Liver (tissue), 9 donors: ENCODE data around the gene ZFP91. TPM values are rescaled to one million over a fixed set of nuclear protein-coding genes. Genes with fewer than 3 reads are reported as not detected.

Source experiments
- DNase-seq: peaks from one replicate; pipeline ENCODE4 v3.0.0-alpha.2; 2017; ENCODE audit warnings: low spot score
- H3K27ac ChIP-seq, 2 donors: one replicate each; pipeline ENCODE4 v1.7.0; 2013; ENCODE audit warnings: inconsistent platforms in 2 of 2, low read length in 2 of 2, control low read depth in 1 of 2, low read depth in 1 of 2, mild to moderate bottlenecking in 1 of 2
- H3K27me3 ChIP-seq, 4 donors: one replicate each; pipeline versions ENCODE4 v1.6.1 to v1.7.0; 2013; ENCODE audit warnings: low read length in 3 of 4, inconsistent platforms in 1 of 4, mild to moderate bottlenecking in 1 of 4, moderate library complexity in 1 of 4; ENCODE audit not compliant: control insufficient read depth in 4 of 4, insufficient read depth in 4 of 4
- H3K36me3 ChIP-seq, 4 donors: one replicate each; pipeline versions ENCODE4 v1.6.1 to v1.7.0; 2013; ENCODE audit warnings: low read length in 3 of 4, mild to moderate bottlenecking in 3 of 4, low read depth in 1 of 4, moderate library complexity in 1 of 4; ENCODE audit not compliant: control insufficient read depth in 4 of 4, insufficient read depth in 3 of 4
- H3K4me1 ChIP-seq, 4 donors: one replicate each; pipeline versions ENCODE4 v1.6.1 to v1.7.0; 2013; ENCODE audit warnings: low read length in 3 of 4, mild to moderate bottlenecking in 3 of 4, moderate library complexity in 1 of 4; ENCODE audit not compliant: control insufficient read depth in 4 of 4, insufficient read depth in 4 of 4
- H3K4me3 ChIP-seq, 3 donors: one replicate each; pipeline versions ENCODE4 v1.6.1 to v1.7.0; 2013; ENCODE audit warnings: low read length in 3 of 3, control low read depth in 1 of 3, low read depth in 1 of 3, mild to moderate bottlenecking in 1 of 3
- H3K9ac ChIP-seq, 2 donors: one replicate each; pipeline ENCODE4 v1.7.0; 2013; ENCODE audit warnings: low read length in 2 of 2, mild to moderate bottlenecking in 2 of 2, moderate library complexity in 2 of 2, control low read depth in 1 of 2, low read depth in 1 of 2
- H3K9me3 ChIP-seq, 4 donors: one replicate each; pipeline versions ENCODE4 v1.6.1 to v1.7.0; 2013; ENCODE audit warnings: low read length in 3 of 4; ENCODE audit not compliant: control insufficient read depth in 4 of 4
- ATF3 ChIP-seq: IDR thresholded peaks from 2 replicates; pipeline ENCODE4 v1.6.1; 2016; ENCODE audit warnings: antibody characterized with exemption
- EGR1 ChIP-seq, 2 donors: IDR thresholded peaks; 2 replicates each; pipeline ENCODE4 v1.6.1; 2016 to 2018; ENCODE audit warnings: antibody characterized with exemption in 2 of 2, low read depth in 2 of 2
- FOXA1 ChIP-seq: IDR thresholded peaks from 2 replicates; pipeline ENCODE4 v1.6.1; 2016; ENCODE audit warnings: antibody characterized with exemption
- FOXA2 ChIP-seq: IDR thresholded peaks from 2 replicates; pipeline ENCODE4 v1.6.1; 2016; ENCODE audit warnings: antibody characterized with exemption
- GABPA ChIP-seq, 2 donors: IDR thresholded peaks in 1 of 2; conservative IDR thresholded peaks in 1 of 2; 2 replicates each; pipeline ENCODE4 v1.6.1; 2016; ENCODE audit warnings: antibody characterized with exemption in 2 of 2, mild to moderate bottlenecking in 1 of 2, moderate library complexity in 1 of 2
- HNF4A ChIP-seq, 2 donors: conservative IDR thresholded peaks; 2 replicates each; pipeline ENCODE4 v1.6.1; 2016; ENCODE audit warnings: antibody characterized with exemption in 2 of 2, mild to moderate bottlenecking in 2 of 2
- HNF4G ChIP-seq: IDR thresholded peaks from 2 replicates; pipeline ENCODE4 v1.6.1; 2016; ENCODE audit warnings: antibody characterized with exemption
- JUND ChIP-seq, 2 donors: IDR thresholded peaks; 2 replicates each; pipeline ENCODE4 v1.6.1; 2016; ENCODE audit warnings: antibody characterized with exemption in 2 of 2
- MAX ChIP-seq: IDR thresholded peaks from 2 replicates; pipeline ENCODE4 v1.6.1; 2016; ENCODE audit warnings: antibody characterized with exemption
- NR2F2 ChIP-seq: IDR thresholded peaks from 2 replicates; pipeline ENCODE4 v1.6.1; 2016; ENCODE audit warnings: antibody characterized with exemption
- RAD21 ChIP-seq, 2 donors: IDR thresholded peaks; 2 replicates each; pipeline ENCODE4 v1.6.1; 2016; ENCODE audit warnings: antibody characterized with exemption in 2 of 2, mild to moderate bottlenecking in 2 of 2
- REST ChIP-seq: IDR thresholded peaks from 2 replicates; pipeline ENCODE4 v1.6.1; 2016; ENCODE audit warnings: antibody characterized with exemption, mild to moderate bottlenecking
- RXRA ChIP-seq, 2 donors: IDR thresholded peaks; 2 replicates each; pipeline ENCODE4 v1.6.1; 2017 to 2018; ENCODE audit warnings: antibody characterized with exemption in 2 of 2, mild to moderate bottlenecking in 1 of 2
- SP1 ChIP-seq: IDR thresholded peaks from 2 replicates; pipeline ENCODE4 v1.6.1; 2018; ENCODE audit warnings: antibody characterized with exemption, mild to moderate bottlenecking
- TAF1 ChIP-seq: conservative IDR thresholded peaks from 2 replicates; pipeline ENCODE4 v1.6.1; 2016; ENCODE audit warnings: antibody characterized with exemption, mild to moderate bottlenecking
- YY1 ChIP-seq: IDR thresholded peaks from 2 replicates; pipeline ENCODE4 v1.6.1; 2016; ENCODE audit warnings: antibody characterized with exemption, mild to moderate bottlenecking
- ZBTB33 ChIP-seq: IDR thresholded peaks from 2 replicates; pipeline ENCODE4 v1.6.1; 2016; ENCODE audit warnings: antibody characterized with exemption
- WGBS: extraction: QIAGEN DNeasy Blood & Tissue Kit; methylation state at CpG from one replicate; pipeline ENCODE4 v1.1.7; 2013; 5-methylcytosine and 5-hydroxymethylcytosine counted together
- polyA plus RNA-seq, 2 donors: library from polyadenylated mRNA; stranded (reverse) in 1 of 2; unstranded in 1 of 2; fragments of 200-250 nt in 1 of 2; fragments of >200 nt in 1 of 2; fragmentation: Nextera tagmentation in 1 of 2; extraction: Ambion mirVana in 1 of 2; gene quantifications; one replicate each; pipeline versions ENCODE4 v1.2.1 to v1.2.3, GENCODE V29; 2013 to 2015
- total RNA-seq, 2 donors: library from RNA; depleted of rRNA; stranded (reverse); fragments of >200 nt; gene quantifications; one replicate each; pipeline ENCODE4 v1.2.3, GENCODE V29; 2014
- donor health status: healthy.
- donor health status: healthy.
- donor health status: healthy.
- donor health status: healthy.
- donor health status: healthy.

The ZFP91 gene
- total and polyA plus RNA-seq, 4 donors: 8.9 to 27.8 (median 20.0) TPM

- TF ChIP-seq GABPA (IDR thresholded peaks at IDR 0.05 in 1 of 2, conservative IDR thresholded peaks at IDR 0.05 in 1 of 2) (no peak), SP1 (peak; percentile 31), REST (no peak), EGR1 (IDR thresholded peaks at IDR 0.05; ENCODE audit: low read depth in 2 of 2) (no peak), HNF4A (conservative IDR thresholded peaks at IDR 0.05) (peak; percentile 25 to 41), HNF4G (no peak), ATF3 (peak; percentile 18)
- WGBS: 63% methylated on average over 5 of the region's 5 CpGs
- Histone ChIP-seq H3K27ac (peak overlapping the region in 1 of 2 donors; percentile 19), H3K36me3 (peaks cover 0 to 4% (median 0%) of the 10 kb centered on the region in 4 donors), H3K9ac (no peak overlapping the region), H3K9me3 (no peaks in the 10 kb centered on the region), H3K4me1 (peaks cover 4 to 22% (median 18%) of the 10 kb centered on the region in 4 donors), H3K4me3 (no peak overlapping the region), H3K27me3 (no peaks in the 10 kb centered on the region)
- no peak for DNase-seq
These were observed 14.1 kb downstream of the ZFP91 start for GRCh38 chr11:58592760-58593472.

GRCh38 chr11:58594826-58595225, 16.0 kb downstream of the ZFP91 start:
- peaks cover 0 to 4% (median 0%) of the 10 kb centered on the region in 4 donors for H3K36me3 ChIP-seq
- H3K4me3 ChIP-seq: no peak overlapping the region
- no peak overlapping the region for H3K27ac ChIP-seq
- WGBS: 87% methylated on average over 4 of the region's 4 CpGs
- no peaks in the 10 kb centered on the region for H3K27me3 ChIP-seq
- no peak overlapping the region for H3K9ac ChIP-seq
- peaks cover 4 to 22% (median 18%) of the 10 kb centered on the region in 4 donors for H3K4me1 ChIP-seq
- H3K9me3 ChIP-seq: no peaks in the 10 kb centered on the region
- DNase-seq: no peak
- no peak for TF ChIP-seq HNF4G
- no peak for TF ChIP-seq ZBTB33
- TF ChIP-seq NR2F2: no peak
- no peak for TF ChIP-seq GABPA (IDR thresholded peaks at IDR 0.05 in 1 of 2, conservative IDR thresholded peaks at IDR 0.05 in 1 of 2)
- TF ChIP-seq REST: no peak
- TF ChIP-seq TAF1: no peak
- TF ChIP-seq JUND (IDR thresholded peaks at IDR 0.05): no peak
- no peak for TF ChIP-seq RXRA (IDR thresholded peaks at IDR 0.05)
- TF ChIP-seq MAX: no peak
- TF ChIP-seq YY1: no peak
- TF ChIP-seq HNF4A (conservative IDR thresholded peaks at IDR 0.05): no peak
- no peak for TF ChIP-seq ATF3
- no peak for TF ChIP-seq RAD21 (IDR thresholded peaks at IDR 0.05)
- TF ChIP-seq FOXA2: no peak
- TF ChIP-seq EGR1 (IDR thresholded peaks at IDR 0.05; ENCODE audit: low read depth in 2 of 2): no peak
- no peak for TF ChIP-seq FOXA1
- no peak for TF ChIP-seq SP1
